ENCODE measurements around the gene RPL29. TPM values are rescaled to one million over a fixed set of nuclear protein-coding genes. Genes with fewer than 3 reads are reported as not detected.

The RPL29 gene
- total RNA-seq, 2 donors from 2014 or later: 370 to 792 TPM

- Histone ChIP-seq H3K4me3 (no peak overlapping the region), H3K27ac (no peak overlapping the region), H3K27me3 (no peaks in the 10 kb centered on the region), H3K36me3 (replicated peaks in 1 of 2; ENCODE audit: insufficient read depth in 1 of 2, low read depth in 2 of 2) (no peaks in the 10 kb centered on the region), H3K4me1 (no peaks in the 10 kb centered on the region), H3K9me3 (no peaks in the 10 kb centered on the region)
- DNase-seq (no peak), ATAC-seq (no peak)
- intact Hi-C loops (cut with DNase I): no loop called here
- no peak for TF ChIP-seq POLR2A (IDR thresholded peaks at IDR 0.05)
- TF ChIP-seq, protein P1, sequence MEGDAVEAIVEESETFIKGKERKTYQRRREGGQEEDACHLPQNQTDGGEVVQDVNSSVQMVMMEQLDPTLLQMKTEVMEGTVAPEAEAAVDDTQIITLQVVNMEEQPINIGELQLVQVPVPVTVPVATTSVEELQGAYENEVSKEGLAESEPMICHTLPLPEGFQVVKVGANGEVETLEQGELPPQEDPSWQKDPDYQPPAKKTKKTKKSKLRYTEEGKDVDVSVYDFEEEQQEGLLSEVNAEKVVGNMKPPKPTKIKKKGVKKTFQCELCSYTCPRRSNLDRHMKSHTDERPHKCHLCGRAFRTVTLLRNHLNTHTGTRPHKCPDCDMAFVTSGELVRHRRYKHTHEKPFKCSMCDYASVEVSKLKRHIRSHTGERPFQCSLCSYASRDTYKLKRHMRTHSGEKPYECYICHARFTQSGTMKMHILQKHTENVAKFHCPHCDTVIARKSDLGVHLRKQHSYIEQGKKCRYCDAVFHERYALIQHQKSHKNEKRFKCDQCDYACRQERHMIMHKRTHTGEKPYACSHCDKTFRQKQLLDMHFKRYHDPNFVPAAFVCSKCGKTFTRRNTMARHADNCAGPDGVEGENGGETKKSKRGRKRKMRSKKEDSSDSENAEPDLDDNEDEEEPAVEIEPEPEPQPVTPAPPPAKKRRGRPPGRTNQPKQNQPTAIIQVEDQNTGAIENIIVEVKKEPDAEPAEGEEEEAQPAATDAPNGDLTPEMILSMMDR (IDR thresholded peaks at IDR 0.05): no peak
- 70 to 73% methylated on average over 5 to 7 of the region's 8 CpGs for WGBS, 2 donors
Measured at GRCh38 chr3:52023860-52024764, 28.4 kb upstream of the RPL29 start.

- Histone ChIP-seq H3K4me3 (no peak overlapping the region), H3K36me3 (replicated peaks in 1 of 2; ENCODE audit: insufficient read depth in 1 of 2, low read depth in 2 of 2) (no peaks in the 10 kb centered on the region), H3K4me1 (no peaks in the 10 kb centered on the region), H3K9me3 (no peaks in the 10 kb centered on the region), H3K27ac (no peak overlapping the region), H3K27me3 (no peaks in the 10 kb centered on the region)
- WGBS, 2 donors: 92% methylated on average over 3 of the region's 3 CpGs; no CpG with 5 or more reads in 1 of the 2 donors
- DNase-seq (no peak), ATAC-seq (no peak)
- intact Hi-C loops (cut with DNase I): no loop called here
- TF ChIP-seq POLR2A (IDR thresholded peaks at IDR 0.05): no peak
- TF ChIP-seq, protein P1 (IDR thresholded peaks at IDR 0.05): no peak
Measured at GRCh38 chr3:52023101-52023770, 27.5 kb upstream of the RPL29 start.

DNA sequence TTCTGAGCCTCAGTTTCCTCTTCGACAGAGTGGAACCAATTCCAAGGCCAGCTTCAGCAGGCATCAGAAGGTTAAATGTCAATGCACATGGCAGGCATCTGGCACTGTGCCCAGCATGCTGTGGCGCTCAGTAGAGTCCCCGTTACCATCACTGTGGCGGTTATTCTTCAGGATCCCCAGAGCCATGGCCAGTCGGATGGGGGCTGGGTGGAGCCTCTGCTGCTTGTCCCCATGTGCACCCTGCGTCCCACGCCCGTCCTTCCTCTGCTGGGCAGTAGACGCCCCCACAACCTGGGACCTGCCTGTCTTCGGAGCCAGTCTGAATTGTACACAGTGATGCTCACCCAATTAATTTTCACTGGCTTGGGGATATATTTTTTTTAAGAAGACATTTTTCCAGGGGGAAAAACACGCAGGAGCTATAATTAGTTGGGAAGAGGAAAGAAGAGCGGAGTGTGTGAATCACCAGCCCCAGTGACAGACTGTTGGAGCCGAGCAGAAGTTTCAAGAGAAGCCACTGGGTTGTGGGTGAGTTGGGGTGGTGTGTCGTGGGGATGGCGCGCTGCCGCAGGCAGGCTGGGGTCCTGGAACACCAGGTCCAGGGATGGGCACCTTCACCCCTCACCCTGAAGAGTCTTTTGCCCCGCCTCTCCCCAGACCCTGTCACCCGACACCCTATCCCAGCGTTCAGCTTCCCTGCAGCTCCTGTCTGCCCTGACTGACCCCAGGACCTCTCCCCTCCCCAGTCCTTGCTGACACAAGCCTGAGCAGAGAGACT, 26.8 kb upstream of the RPL29 start:
- no peak for ATAC-seq
- no peak for DNase-seq

DNA sequence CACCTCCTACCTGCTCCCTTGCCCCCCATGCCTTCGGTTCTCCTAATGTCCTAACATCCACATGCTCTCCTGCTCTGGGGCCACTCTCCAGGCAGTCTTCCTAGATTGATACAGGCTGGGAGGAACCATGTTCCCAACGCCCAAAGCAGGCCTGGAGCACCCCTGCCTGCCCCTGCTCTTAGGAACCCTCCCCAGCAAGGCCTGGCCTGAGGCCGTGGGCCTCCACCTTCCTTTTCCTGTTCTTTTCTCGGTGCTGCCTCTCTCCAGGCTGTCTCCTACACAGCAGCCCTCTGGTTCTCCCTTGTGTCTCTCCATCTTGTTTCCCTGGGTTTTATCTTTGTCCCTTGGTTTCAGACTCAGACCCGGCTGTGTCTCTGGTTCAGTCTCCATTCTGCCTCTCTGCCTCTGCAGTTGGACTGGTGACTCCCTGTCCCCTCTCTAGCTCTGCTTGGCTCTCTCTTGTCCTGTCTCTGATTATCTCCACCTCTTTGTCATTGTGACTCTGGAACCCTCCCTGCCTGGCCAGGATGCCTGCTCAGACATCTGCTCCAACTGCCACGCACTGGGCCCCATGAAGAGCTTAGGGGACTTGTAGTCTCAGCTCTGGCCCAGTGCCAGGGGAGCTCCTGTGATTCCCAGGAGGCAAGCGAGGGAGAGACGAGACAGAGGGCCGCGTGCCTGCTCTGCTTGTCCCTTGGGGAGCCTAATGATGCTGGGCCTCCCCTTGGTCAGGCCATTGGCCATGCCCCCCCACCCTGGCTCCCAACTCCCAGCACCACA, 26.0 kb upstream of the RPL29 start:
- Histone ChIP-seq H3K4me1 (no peaks in the 10 kb centered on the region), H3K27ac (no peak overlapping the region), H3K9me3 (no peaks in the 10 kb centered on the region), H3K27me3 (no peaks in the 10 kb centered on the region), H3K36me3 (replicated peaks in 1 of 2; ENCODE audit: insufficient read depth in 1 of 2, low read depth in 2 of 2) (no peaks in the 10 kb centered on the region), H3K4me3 (no peak overlapping the region)
- DNase-seq (peak in 3 of 4 donors; percentile 30 to 37 (median 33)), ATAC-seq (peak; percentile 18)
- intact Hi-C loops (cut with DNase I): no loop called here
- no peak for TF ChIP-seq POLR2A (IDR thresholded peaks at IDR 0.05)
- TF ChIP-seq, protein P1 (IDR thresholded peaks at IDR 0.05): no peak
- 61 to 63% methylated on average over 10 of the region's 10 CpGs for WGBS, 2 donors

More for the DNA sequence above, 26.8 kb upstream of the RPL29 start:
- 67 to 77% methylated on average over 15 to 20 of the region's 20 CpGs for WGBS, 2 donors
- Histone ChIP-seq H3K4me3 (no peak overlapping the region), H3K4me1 (no peaks in the 10 kb centered on the region), H3K9me3 (no peaks in the 10 kb centered on the region), H3K27me3 (no peaks in the 10 kb centered on the region), H3K27ac (no peak overlapping the region), H3K36me3 (replicated peaks in 1 of 2; ENCODE audit: insufficient read depth in 1 of 2, low read depth in 2 of 2) (no peaks in the 10 kb centered on the region)
- no peak for TF ChIP-seq POLR2A (IDR thresholded peaks at IDR 0.05)
- TF ChIP-seq, protein P1 (IDR thresholded peaks at IDR 0.05): no peak
- intact Hi-C loops (cut with DNase I): no loop called here

Data from body of pancreas (tissue), 4 donors.